ENCODE results near the gene NPIPA8. TPM values are rescaled to one million over a fixed set of nuclear protein-coding genes. Genes with fewer than 3 reads are reported as not detected.
"Not testable (repeated sequence)": the region's sequence is repeated elsewhere in the genome, so short reads cannot be mapped to it uniquely, and the experiment has no call there.

NPIPA8 gene
- total RNA-seq: 1.5 and 2.9 TPM in 2 replicates
- 0.21 TPM for total RNA-seq (2013)
- polyA plus RNA-seq: 2.2 and 15.7 TPM in 2 replicates
- 0.69 TPM in 1 of 2 replicates, not detected in the other for polyA minus RNA-seq

- H3K27me3 ChIP-seq (replicated peaks in 1 of 4; ENCODE audit: control extremely low read depth in 1 of 4, control insufficient read depth in 3 of 4, insufficient read depth in 4 of 4, low read length in 3 of 4); H3K79me2 ChIP-seq (ENCODE audit: control insufficient read depth, insufficient read depth, low read length); H3K4me3 Mint-ChIP-seq; H3K4me3 ChIP-seq (ENCODE audit: control extremely low read depth in 1 of 5, extremely low read depth in 1 of 5, insufficient read depth in 1 of 5, low read depth in 2 of 5, low read length in 4 of 5); H2AFZ ChIP-seq (ENCODE audit: insufficient read depth, low read depth, low read length, poor library complexity, severe bottlenecking); intact Hi-C loops (cut with micrococcal nuclease); H3K4me1 ChIP-seq (ENCODE audit: control insufficient read depth in 2 of 2, insufficient read depth in 2 of 2, low read length in 2 of 2); H3K9me3 ChIP-seq (ENCODE audit: control extremely low read depth in 1 of 3, control insufficient read depth in 2 of 3, insufficient read depth in 1 of 3, low read length in 2 of 3); H3K27me3 Mint-ChIP-seq; H4K20me1 ChIP-seq (ENCODE audit: control insufficient read depth, insufficient read depth, low read length, poor library complexity, severe bottlenecking); CTCF ChIA-PET; ATAC-seq (ENCODE audit: low read depth); H3K36me3 ChIP-seq (replicated peaks in 1 of 2; ENCODE audit: control extremely low read depth in 1 of 2, control insufficient read depth in 1 of 2, extremely low read depth in 1 of 2, insufficient read depth in 2 of 2, low read length in 1 of 2); H3K27ac Mint-ChIP-seq; POLR2A ChIA-PET; H3K9ac ChIP-seq (ENCODE audit: low read length); H3K27ac ChIP-seq (ENCODE audit: low read length in 2 of 2); H3K9me3 Mint-ChIP-seq (ENCODE audit: insufficient read depth); H3K4me1 Mint-ChIP-seq; DNase-seq; H3K4me2 ChIP-seq (replicated peaks; ENCODE audit: low read depth, low read length, poor library complexity, severe bottlenecking): not testable (repeated sequence)
- WGBS (ENCODE audit: insufficient coverage): no CpG with 5 or more reads among the region's 21 CpGs
Observed at GRCh38 chr16:18336636-18337035, at the start of gene NPIPA8. Gene NPIPA8 (minus strand): TSS chr16:18336736. CDS start chr16:18332662, 4,074 bp downstream.

- H3K9ac ChIP-seq (ENCODE audit: low read length); ATAC-seq (ENCODE audit: low read depth); H3K9me3 ChIP-seq (ENCODE audit: control extremely low read depth in 1 of 3, control insufficient read depth in 2 of 3, insufficient read depth in 1 of 3, low read length in 2 of 3); H3K4me2 ChIP-seq (replicated peaks; ENCODE audit: low read depth, low read length, poor library complexity, severe bottlenecking); POLR2A ChIA-PET; H2AFZ ChIP-seq (ENCODE audit: insufficient read depth, low read depth, low read length, poor library complexity, severe bottlenecking); H3K79me2 ChIP-seq (ENCODE audit: control insufficient read depth, insufficient read depth, low read length); H4K20me1 ChIP-seq (ENCODE audit: control insufficient read depth, insufficient read depth, low read length, poor library complexity, severe bottlenecking); H3K4me3 Mint-ChIP-seq; H3K27me3 Mint-ChIP-seq; DNase-seq; CTCF ChIA-PET; H3K4me3 ChIP-seq (ENCODE audit: control extremely low read depth in 1 of 5, extremely low read depth in 1 of 5, insufficient read depth in 1 of 5, low read depth in 2 of 5, low read length in 4 of 5); H3K27ac Mint-ChIP-seq; H3K4me1 ChIP-seq (ENCODE audit: control insufficient read depth in 2 of 2, insufficient read depth in 2 of 2, low read length in 2 of 2); intact Hi-C loops (cut with micrococcal nuclease); H3K27me3 ChIP-seq (replicated peaks in 1 of 4; ENCODE audit: control extremely low read depth in 1 of 4, control insufficient read depth in 3 of 4, insufficient read depth in 4 of 4, low read length in 3 of 4); H3K27ac ChIP-seq (ENCODE audit: low read length in 2 of 2); H3K36me3 ChIP-seq (replicated peaks in 1 of 2; ENCODE audit: control extremely low read depth in 1 of 2, control insufficient read depth in 1 of 2, extremely low read depth in 1 of 2, insufficient read depth in 2 of 2, low read length in 1 of 2); H3K4me1 Mint-ChIP-seq; H3K9me3 Mint-ChIP-seq (ENCODE audit: insufficient read depth): not testable (repeated sequence)
- WGBS (ENCODE audit: insufficient coverage): no CpG with 5 or more reads among the region's 33 CpGs
Observed at GRCh38 chr16:18385285-18385684, 48.7 kb upstream of the NPIPA8 start.

GRCh38 chr16:18384869-18385268, 48.3 kb upstream of the NPIPA8 start:
- H3K36me3 ChIP-seq (replicated peaks in 1 of 2; ENCODE audit: control extremely low read depth in 1 of 2, control insufficient read depth in 1 of 2, extremely low read depth in 1 of 2, insufficient read depth in 2 of 2, low read length in 1 of 2); POLR2A ChIA-PET; H3K4me1 ChIP-seq (ENCODE audit: control insufficient read depth in 2 of 2, insufficient read depth in 2 of 2, low read length in 2 of 2); DNase-seq; CTCF ChIA-PET; H3K79me2 ChIP-seq (ENCODE audit: control insufficient read depth, insufficient read depth, low read length); intact Hi-C loops (cut with micrococcal nuclease); H3K27ac ChIP-seq (ENCODE audit: low read length in 2 of 2); H3K9ac ChIP-seq (ENCODE audit: low read length); H4K20me1 ChIP-seq (ENCODE audit: control insufficient read depth, insufficient read depth, low read length, poor library complexity, severe bottlenecking); H3K4me1 Mint-ChIP-seq; H3K27me3 ChIP-seq (replicated peaks in 1 of 4; ENCODE audit: control extremely low read depth in 1 of 4, control insufficient read depth in 3 of 4, insufficient read depth in 4 of 4, low read length in 3 of 4); H3K9me3 Mint-ChIP-seq (ENCODE audit: insufficient read depth); H3K4me3 ChIP-seq (ENCODE audit: control extremely low read depth in 1 of 5, extremely low read depth in 1 of 5, insufficient read depth in 1 of 5, low read depth in 2 of 5, low read length in 4 of 5); H3K27ac Mint-ChIP-seq; H3K4me2 ChIP-seq (replicated peaks; ENCODE audit: low read depth, low read length, poor library complexity, severe bottlenecking); ATAC-seq (ENCODE audit: low read depth); H3K27me3 Mint-ChIP-seq; H3K4me3 Mint-ChIP-seq; H2AFZ ChIP-seq (ENCODE audit: insufficient read depth, low read depth, low read length, poor library complexity, severe bottlenecking); H3K9me3 ChIP-seq (ENCODE audit: control extremely low read depth in 1 of 3, control insufficient read depth in 2 of 3, insufficient read depth in 1 of 3, low read length in 2 of 3): not testable (repeated sequence)
- WGBS (ENCODE audit: insufficient coverage): no CpG with 5 or more reads among the region's 31 CpGs

- CTCF ChIA-PET; H3K27ac Mint-ChIP-seq; H3K4me3 Mint-ChIP-seq; H3K36me3 ChIP-seq (replicated peaks in 1 of 2; ENCODE audit: control extremely low read depth in 1 of 2, control insufficient read depth in 1 of 2, extremely low read depth in 1 of 2, insufficient read depth in 2 of 2, low read length in 1 of 2); ATAC-seq (ENCODE audit: low read depth); H3K9ac ChIP-seq (ENCODE audit: low read length); H2AFZ ChIP-seq (ENCODE audit: insufficient read depth, low read depth, low read length, poor library complexity, severe bottlenecking); H4K20me1 ChIP-seq (ENCODE audit: control insufficient read depth, insufficient read depth, low read length, poor library complexity, severe bottlenecking); H3K27ac ChIP-seq (ENCODE audit: low read length in 2 of 2); H3K27me3 Mint-ChIP-seq; POLR2A ChIA-PET; H3K4me1 Mint-ChIP-seq; H3K79me2 ChIP-seq (ENCODE audit: control insufficient read depth, insufficient read depth, low read length); H3K4me2 ChIP-seq (replicated peaks; ENCODE audit: low read depth, low read length, poor library complexity, severe bottlenecking); H3K4me3 ChIP-seq (ENCODE audit: control extremely low read depth in 1 of 5, extremely low read depth in 1 of 5, insufficient read depth in 1 of 5, low read depth in 2 of 5, low read length in 4 of 5); DNase-seq; H3K9me3 Mint-ChIP-seq (ENCODE audit: insufficient read depth); H3K4me1 ChIP-seq (ENCODE audit: control insufficient read depth in 2 of 2, insufficient read depth in 2 of 2, low read length in 2 of 2); H3K27me3 ChIP-seq (replicated peaks in 1 of 4; ENCODE audit: control extremely low read depth in 1 of 4, control insufficient read depth in 3 of 4, insufficient read depth in 4 of 4, low read length in 3 of 4); intact Hi-C loops (cut with micrococcal nuclease); H3K9me3 ChIP-seq (ENCODE audit: control extremely low read depth in 1 of 3, control insufficient read depth in 2 of 3, insufficient read depth in 1 of 3, low read length in 2 of 3): not testable (repeated sequence)
- WGBS (ENCODE audit: insufficient coverage): no CpG with 5 or more reads among the region's 25 CpGs
Observed at GRCh38 chr16:18384098-18384636, 47.6 kb upstream of the NPIPA8 start.

Measured in B cell (primary cell).